LNCaP clone FGC (cell line): Measurements from ENCODE around the gene DGKB.
A peak's percentile ranks its signal among the peaks of the same experiment; 100 is the strongest.

ENCODE experiments used
- DNase-seq: peaks from one replicate; pipeline ENCODE4 v3.0.0-alpha.2; 2011; ENCODE audit warnings: low read depth
- H3K4me3 ChIP-seq: 2 replicates; pipeline ENCODE4 v1.5.1; 2011; ENCODE audit warnings: mild to moderate bottlenecking, low read depth, low read length, control low read depth
- TF ChIP-seq, protein P1 (sequence below): IDR thresholded peaks from 2 replicates; pipeline ENCODE4 v1.5.1; 2012; ENCODE audit warnings: mild to moderate bottlenecking; ENCODE audit not compliant: control insufficient read depth, insufficient read depth; ENCODE audit errors: extremely low read depth

DGKB gene

DNA sequence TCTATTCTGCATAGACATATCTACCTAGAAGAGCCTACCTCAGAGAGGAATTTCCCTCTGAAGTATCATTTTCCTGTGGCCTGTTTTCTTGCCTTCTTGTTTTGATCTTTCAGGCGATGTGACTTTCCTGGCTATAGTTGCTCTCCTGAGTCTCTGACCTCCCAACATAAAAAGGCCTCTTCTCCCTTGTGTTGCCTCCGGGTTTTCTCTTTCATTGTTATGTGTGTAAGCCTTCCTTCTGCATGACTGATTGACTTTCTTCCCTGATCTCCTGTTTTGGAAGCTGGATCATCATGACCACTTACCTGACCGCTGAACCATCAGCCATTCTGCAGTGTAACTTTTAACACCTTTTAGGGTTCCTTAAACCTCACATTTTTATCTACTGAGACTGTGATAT lies 471.6 kb downstream of the DGKB start:
- TF ChIP-seq, protein P1, sequence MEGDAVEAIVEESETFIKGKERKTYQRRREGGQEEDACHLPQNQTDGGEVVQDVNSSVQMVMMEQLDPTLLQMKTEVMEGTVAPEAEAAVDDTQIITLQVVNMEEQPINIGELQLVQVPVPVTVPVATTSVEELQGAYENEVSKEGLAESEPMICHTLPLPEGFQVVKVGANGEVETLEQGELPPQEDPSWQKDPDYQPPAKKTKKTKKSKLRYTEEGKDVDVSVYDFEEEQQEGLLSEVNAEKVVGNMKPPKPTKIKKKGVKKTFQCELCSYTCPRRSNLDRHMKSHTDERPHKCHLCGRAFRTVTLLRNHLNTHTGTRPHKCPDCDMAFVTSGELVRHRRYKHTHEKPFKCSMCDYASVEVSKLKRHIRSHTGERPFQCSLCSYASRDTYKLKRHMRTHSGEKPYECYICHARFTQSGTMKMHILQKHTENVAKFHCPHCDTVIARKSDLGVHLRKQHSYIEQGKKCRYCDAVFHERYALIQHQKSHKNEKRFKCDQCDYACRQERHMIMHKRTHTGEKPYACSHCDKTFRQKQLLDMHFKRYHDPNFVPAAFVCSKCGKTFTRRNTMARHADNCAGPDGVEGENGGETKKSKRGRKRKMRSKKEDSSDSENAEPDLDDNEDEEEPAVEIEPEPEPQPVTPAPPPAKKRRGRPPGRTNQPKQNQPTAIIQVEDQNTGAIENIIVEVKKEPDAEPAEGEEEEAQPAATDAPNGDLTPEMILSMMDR, result no peak

DNA sequence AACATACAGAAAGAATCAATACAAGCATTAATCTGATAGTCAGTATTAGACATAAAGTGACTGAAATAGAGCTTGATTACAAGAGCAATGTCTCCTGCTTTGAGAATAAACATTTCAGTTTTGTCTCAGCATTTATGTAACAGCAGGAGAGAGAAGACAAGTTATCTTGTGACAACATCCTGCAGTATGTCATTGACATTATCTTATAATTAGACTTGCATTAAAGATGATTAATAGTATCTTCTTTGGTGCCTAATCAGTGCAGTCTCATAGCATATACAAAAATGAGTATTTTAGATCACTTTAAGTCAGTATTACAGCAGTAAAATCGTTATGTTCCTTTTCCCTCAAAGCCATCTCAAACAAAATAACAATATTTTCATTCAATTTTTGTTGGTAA lies 477.0 kb downstream of the DGKB start:
- TF ChIP-seq, protein P1, result no peak
- no peak for DNase-seq
- no peak overlapping the region for H3K4me3 ChIP-seq

More for the DNA sequence above, 471.6 kb downstream of the DGKB start:
- no peak overlapping the region for H3K4me3 ChIP-seq
- DNase-seq, result no peak

DNA sequence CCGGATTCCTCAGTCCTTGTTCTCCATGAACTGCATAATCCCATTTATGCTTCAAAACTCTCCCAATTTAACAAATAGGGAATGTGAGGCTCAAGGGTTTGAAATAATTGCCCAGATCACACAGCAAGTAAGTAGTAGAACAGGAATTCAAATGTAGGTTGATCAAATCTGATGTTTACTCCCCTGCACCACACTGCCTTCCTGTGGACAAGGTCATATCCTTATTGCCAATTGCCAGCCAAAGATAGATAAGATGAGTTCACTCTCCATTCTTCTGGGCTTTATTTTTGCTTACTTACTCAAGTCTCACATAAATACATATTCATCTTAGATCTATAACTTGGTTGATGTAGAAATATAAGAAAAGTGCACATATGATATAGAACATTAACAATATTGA lies 477.9 kb downstream of the DGKB start:
- no peak for DNase-seq
- TF ChIP-seq, protein P1, result peak; percentile 36; the same call in 1 of the 2 replicates
- no peak overlapping the region for H3K4me3 ChIP-seq

DNA sequence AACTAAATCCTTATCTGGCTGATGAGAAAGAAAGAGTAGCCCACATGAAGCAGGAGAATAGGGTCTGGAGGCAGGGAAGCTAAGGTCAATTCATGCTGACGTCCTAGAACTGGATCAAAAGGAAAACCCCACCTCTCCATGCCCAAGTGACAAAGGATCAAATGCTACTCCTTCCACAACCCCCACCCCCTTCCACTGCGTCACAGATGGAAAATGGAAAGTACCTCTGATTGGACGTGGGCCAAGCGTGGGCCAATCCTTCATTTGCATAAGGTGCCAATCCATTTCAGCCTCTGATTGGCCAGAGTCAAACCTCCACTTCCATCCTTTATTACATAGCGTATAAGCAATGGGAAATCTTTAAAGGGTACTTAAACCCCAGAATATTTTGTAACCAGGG lies 481.8 kb downstream of the DGKB start:
- H3K4me3 ChIP-seq, result no peak overlapping the region
- DNase-seq, result no peak
- TF ChIP-seq, protein P1, result no peak

DNA sequence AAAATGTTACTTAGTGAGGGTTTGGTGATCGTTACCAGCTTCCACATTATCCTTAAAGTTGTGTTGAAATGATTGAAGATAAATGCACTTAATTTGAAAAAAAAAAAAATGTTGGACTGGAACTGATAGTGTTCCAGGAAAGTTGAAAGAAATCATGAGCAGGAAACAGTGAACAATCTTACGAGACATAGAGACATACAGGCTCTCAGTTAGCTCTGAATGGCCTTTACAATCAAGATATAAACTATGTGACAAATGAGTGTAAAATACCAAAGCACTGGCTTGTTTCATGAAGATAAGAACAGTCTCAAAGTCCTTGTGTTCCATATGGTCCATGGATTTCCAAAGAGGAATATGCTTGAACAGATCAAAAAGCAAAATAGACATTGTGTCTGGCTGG lies 483.0 kb downstream of the DGKB start:
- TF ChIP-seq, protein P1, result no peak
- H3K4me3 ChIP-seq, result no peak overlapping the region
- no peak for DNase-seq

DNA sequence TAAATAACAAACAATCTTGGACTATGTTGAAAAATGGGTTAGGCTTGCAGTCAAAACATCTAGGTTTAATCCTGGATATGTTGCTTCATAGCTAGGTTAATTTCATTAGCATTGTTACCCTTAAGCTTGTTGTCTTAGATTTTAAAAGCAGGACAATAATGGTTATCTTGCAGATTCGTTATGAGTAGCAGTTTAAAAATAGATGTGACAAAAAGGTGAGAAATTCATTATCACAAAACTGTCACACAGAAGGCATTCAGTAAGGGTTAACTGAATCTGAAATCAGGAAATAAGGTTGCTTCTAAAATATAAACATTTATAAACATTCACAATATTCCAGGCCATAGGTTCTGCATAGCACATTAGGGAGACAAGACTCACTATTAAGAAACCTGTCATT lies 483.9 kb downstream of the DGKB start:
- H3K4me3 ChIP-seq, result no peak overlapping the region
- DNase-seq, result no peak
- TF ChIP-seq, protein P1, result no peak

DNA sequence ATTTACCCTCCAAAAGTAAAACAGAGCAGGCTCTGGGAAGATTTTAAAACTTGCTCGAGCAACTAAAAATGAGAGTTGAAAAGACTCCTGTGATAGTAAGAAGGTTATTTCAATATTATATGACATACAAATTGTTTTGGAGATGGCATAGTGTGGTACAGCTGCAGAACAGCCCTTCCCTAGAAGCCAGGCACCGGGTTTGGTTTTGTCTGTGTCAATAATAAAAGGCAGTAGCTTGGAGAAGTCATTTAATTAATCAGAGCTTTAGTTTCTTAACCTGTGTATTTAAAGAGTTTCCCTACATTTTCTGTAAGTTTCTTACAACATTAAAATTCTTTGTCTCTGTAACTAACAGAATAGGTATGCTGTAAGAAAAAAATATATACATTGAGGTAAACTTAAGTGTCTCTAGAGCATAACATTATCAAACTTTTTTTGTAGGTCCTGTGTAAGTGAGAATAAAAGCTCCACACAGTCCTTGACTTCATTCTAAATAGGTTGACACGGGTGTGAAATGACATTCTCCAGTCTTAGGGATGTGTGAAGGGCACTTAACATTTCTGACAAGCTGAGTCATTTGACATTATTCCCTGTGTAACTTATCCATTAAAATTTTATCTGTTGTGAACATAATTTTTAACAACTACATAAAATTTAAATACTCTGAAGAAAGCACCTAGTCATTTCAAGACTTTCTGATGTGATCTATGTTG lies 488.1 kb downstream of the DGKB start:
- no peak for DNase-seq
- TF ChIP-seq, protein P1, result no peak
- no peak overlapping the region for H3K4me3 ChIP-seq
